Activated CD4-positive, alpha-beta T cell treated with anti-CD3 and anti-CD28 coated beads for 36 hours (primary cell): ENCODE measurements around the gene MLLT1. TPM values are rescaled to one million over a fixed set of nuclear protein-coding genes. Genes with fewer than 3 reads are reported as not detected.

Source experiments
- ATAC-seq: fragments of 200-7000 bp; cut with Tn5 transposase; one replicate; pipeline ENCODE4 v1.10.0; 2021; ENCODE audit warnings: mild to moderate bottlenecking, moderate library complexity
- CTCF ChIA-PET: fragments of 350-600 bp; sonication (Branson Sonifier 250); formaldehyde crosslinking; loops from one replicate; lab custom pipeline; 2021; ENCODE audit warnings: antibody characterized with exemption; lab: Charles Lee
- POLR2A ChIA-PET: fragments of 350-600 bp; sonication (Branson Sonifier 250); formaldehyde crosslinking; loops from one replicate; lab custom pipeline; 2021; ENCODE audit warnings: antibody characterized with exemption, inconsistent platforms; lab: Charles Lee
- DNase-seq: peaks from one replicate; pipeline ENCODE4 v3.0.0-alpha.2; 2020
- H3K27ac Mint-ChIP-seq: one replicate; pipeline ENCODE4 v1.8.0; 2021; ENCODE audit warnings: mixed read lengths
- H3K27me3 Mint-ChIP-seq: one replicate; pipeline ENCODE4 v1.8.0; 2021; ENCODE audit warnings: mixed read lengths
- H3K36me3 Mint-ChIP-seq: one replicate; pipeline ENCODE4 v1.8.0; 2021; ENCODE audit warnings: low read depth, mixed read lengths
- H3K4me1 Mint-ChIP-seq: one replicate; pipeline ENCODE4 v1.8.0; 2021; ENCODE audit warnings: mixed read lengths
- H3K4me3 Mint-ChIP-seq: one replicate; pipeline ENCODE4 v1.8.0; 2021; ENCODE audit warnings: mild to moderate bottlenecking, moderate library complexity, mixed read lengths
- H3K9me3 Mint-ChIP-seq: one replicate; pipeline ENCODE4 v1.8.0; 2021; ENCODE audit warnings: low read depth, mixed read lengths
- intact Hi-C, 2 experiments: fragments of 100-400 bp; cut with DNase I in 1 of 2; cut with micrococcal nuclease in 1 of 2; formaldehyde crosslinking; loops; one replicate each; pipeline versions ENCODE4 v1.14.2 to v1.15.1; 2022 to 2024; cut with DNase I, micrococcal nuclease
- total RNA-seq, 2 experiments: library from RNA; stranded (reverse); gene quantifications; one replicate each; pipeline ENCODE4 v1.2.3, GENCODE V29; 2021

The MLLT1 gene
- total RNA-seq, 2 experiments from 2014 or later = 45.0 to 46.6 TPM

DNA sequence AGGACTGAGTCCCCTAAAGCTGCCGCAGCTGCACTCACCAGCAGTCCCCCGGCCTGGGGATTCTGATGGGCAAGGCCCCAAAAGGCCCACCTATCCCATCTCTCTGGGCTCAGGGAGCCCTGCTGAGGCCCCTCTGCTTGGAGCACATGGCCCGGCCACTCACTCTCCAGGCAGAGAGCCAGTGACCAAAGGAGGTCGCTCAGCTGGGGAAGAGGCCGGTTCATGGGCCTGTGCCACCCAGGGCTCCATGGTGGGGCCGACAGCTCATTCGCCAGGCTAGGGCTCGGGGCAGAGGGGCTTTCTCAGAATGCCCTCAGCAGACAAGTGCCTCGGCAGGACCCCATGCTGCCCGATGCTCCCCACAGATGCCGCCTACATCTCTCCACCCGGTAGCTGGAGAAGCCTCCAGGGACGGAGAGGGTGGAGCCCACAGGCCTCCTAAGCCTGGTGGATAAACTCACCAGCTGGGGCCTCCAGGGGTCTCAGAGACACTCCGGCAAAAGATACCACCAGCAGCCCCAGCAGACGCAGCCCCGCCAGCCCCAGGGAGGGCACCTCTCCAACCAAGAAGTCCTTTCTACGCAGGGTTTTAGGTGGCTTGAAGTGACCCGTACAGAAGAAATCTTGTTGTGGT, 54.4 kb downstream of the MLLT1 start:
- POLR2A ChIA-PET = no interaction called here
- CTCF ChIA-PET = interaction anchor here (1.3 kb wide), 1 partner anchor 13 kb away, joined by 3 read pairs; no protein-coding TSS in a partner anchor
- Mint-ChIP-seq H3K9me3 (no peaks in the 10 kb centered on the region), H3K36me3 (peaks cover 12% of the 10 kb centered on the region), H3K27ac (no peak overlapping the region), H3K4me1 (peaks cover 2% of the 10 kb centered on the region), H3K27me3 (no peaks in the 10 kb centered on the region), H3K4me3 (no peak overlapping the region)
- ATAC-seq (no peak), DNase-seq (no peak)
- intact Hi-C loops = no loop called here

GRCh38 chr19:6224308-6224675, 55.5 kb downstream of the MLLT1 start:
- Mint-ChIP-seq H3K4me1 (no peaks in the 10 kb centered on the region), H3K9me3 (no peaks in the 10 kb centered on the region), H3K27ac (no peak overlapping the region), H3K4me3 (no peak overlapping the region), H3K27me3 (no peaks in the 10 kb centered on the region), H3K36me3 (peaks cover 6% of the 10 kb centered on the region)
- CTCF ChIA-PET = interaction anchor here (0.5 kb wide), 1 partner anchor 18 kb away, joined by 3 read pairs; no protein-coding TSS in a partner anchor
- intact Hi-C loops = no loop called here
- POLR2A ChIA-PET = no interaction called here
- DNase-seq (no peak), ATAC-seq (no peak)

- Mint-ChIP-seq H3K27ac (no peak overlapping the region), H3K4me1 (no peaks in the 10 kb centered on the region), H3K27me3 (no peaks in the 10 kb centered on the region), H3K36me3 (peaks cover 6% of the 10 kb centered on the region), H3K9me3 (no peaks in the 10 kb centered on the region), H3K4me3 (no peak overlapping the region)
- ChIA-PET CTCF (interaction anchor here (0.5 kb wide), 1 partner anchor 17 kb away, joined by 3 read pairs; no protein-coding TSS in a partner anchor), POLR2A (no interaction called here)
- no peak for ATAC-seq
- no peak for DNase-seq
- intact Hi-C loops = no loop called here
Measured at GRCh38 chr19:6223461-6224307, 56.1 kb downstream of the MLLT1 start.

- ATAC-seq (no peak), DNase-seq (no peak)
- intact Hi-C loops = no loop called here
- Mint-ChIP-seq H3K36me3 (peaks cover 8% of the 10 kb centered on the region), H3K4me3 (no peak overlapping the region), H3K27ac (no peak overlapping the region), H3K27me3 (no peaks in the 10 kb centered on the region), H3K9me3 (no peaks in the 10 kb centered on the region), H3K4me1 (no peaks in the 10 kb centered on the region)
- ChIA-PET CTCF (interaction anchor here (0.6 kb wide), 1 partner anchor 97 kb away, joined by 3 read pairs; no protein-coding TSS in a partner anchor), POLR2A (no interaction called here)
Measured at GRCh38 chr19:6222884-6223283, 56.9 kb downstream of the MLLT1 start.

DNA sequence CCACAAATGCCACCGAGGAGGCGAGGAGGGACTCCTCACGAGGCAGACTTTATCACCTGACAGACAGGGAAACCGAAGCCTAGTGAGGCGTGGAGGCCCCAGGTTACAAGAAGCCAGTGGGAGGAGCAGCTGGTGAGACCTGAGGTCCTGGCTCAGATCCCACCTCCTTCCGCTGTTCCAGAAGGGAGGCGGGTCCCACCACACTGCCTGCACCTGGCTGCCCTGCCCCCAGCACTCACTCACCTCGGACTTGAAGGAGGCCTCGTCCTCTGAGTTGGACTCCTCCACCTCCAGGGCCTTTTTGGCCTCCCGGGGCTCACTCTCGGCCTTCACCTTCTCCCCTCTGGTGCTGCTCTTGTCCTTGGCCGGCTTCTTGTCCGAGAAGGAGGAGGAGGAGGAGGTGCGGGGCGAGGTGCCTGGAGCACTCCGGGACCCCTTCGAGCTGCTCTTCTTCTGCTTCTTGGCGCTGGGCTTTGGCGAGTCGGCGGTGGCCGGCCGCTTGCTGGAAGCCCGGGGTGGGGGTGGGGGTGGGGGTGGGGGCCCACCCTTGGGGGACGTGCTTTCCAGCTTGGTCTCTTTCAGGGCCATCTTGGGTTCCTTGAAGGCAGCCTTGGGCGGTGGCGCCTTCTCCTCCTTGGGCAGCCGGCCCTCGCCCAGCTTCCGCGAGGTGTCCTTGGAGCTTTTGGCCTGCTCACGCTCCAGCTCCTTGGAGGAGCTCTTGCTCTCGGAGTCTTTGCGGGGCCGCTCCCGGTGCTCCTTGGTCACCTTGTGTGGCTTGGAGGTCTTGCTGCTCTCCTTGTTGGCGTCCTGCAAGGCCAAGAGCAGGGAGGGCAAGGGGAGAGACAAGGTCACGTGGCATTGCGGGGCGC, 57.7 kb downstream of the MLLT1 start:
- intact Hi-C loops = no loop called here
- no peaks in the 10 kb centered on the region for H3K4me1 Mint-ChIP-seq
- DNase-seq = no peak

DNA sequence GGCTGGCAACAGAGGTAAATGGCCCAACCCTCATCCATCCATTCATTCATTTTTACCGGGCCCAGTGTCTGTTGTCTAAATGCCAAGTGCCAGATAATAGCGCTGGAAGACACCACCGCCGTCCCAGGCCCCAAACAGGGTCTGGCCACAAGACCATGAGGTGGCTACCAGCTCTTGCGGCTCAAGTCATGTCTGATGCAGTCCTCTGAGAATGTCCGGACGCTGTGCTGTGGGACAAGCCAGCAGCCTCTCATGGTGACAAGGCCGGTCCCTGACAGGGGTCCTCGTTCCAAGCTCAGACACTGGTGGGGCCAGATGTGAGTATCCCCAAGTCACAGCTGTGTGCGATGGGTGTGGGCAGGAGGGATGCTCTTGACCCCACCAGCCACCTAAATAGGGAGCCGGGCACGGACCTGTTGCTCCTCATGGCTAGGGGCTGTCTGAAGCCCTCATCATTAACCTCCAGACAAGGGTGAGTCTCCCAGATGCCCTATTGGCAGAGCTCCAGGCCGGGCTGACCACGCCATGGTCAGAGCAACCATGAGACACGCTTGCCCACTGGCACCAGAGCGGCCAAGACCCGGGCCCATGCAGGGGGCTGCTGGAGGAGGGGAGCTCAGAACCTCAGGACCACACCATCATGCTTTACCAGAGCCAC, 58.4 kb downstream of the MLLT1 start:
- Mint-ChIP-seq H3K4me1 (no peaks in the 10 kb centered on the region), H3K4me3 (no peak overlapping the region), H3K27ac (no peak overlapping the region), H3K27me3 (no peaks in the 10 kb centered on the region), H3K36me3 (peaks cover 8% of the 10 kb centered on the region), H3K9me3 (no peaks in the 10 kb centered on the region)
- CTCF ChIA-PET = no interaction called here
- ATAC-seq (no peak), DNase-seq (no peak)
- POLR2A ChIA-PET = no interaction called here
- intact Hi-C loops = no loop called here

More for the DNA sequence above, 57.7 kb downstream of the MLLT1 start:
- Mint-ChIP-seq H3K27me3 (no peaks in the 10 kb centered on the region), H3K27ac (no peak overlapping the region), H3K9me3 (no peaks in the 10 kb centered on the region), H3K4me3 (no peak overlapping the region), H3K36me3 (peaks cover 8% of the 10 kb centered on the region)
- CTCF ChIA-PET = interaction anchor here (0.6 kb wide), 1 partner anchor 97 kb away, joined by 3 read pairs; no protein-coding TSS in a partner anchor
- ATAC-seq = no peak
- POLR2A ChIA-PET = no interaction called here

- no peak overlapping the region for H3K4me3 Mint-ChIP-seq
- H3K27me3 Mint-ChIP-seq = no peaks in the 10 kb centered on the region
- POLR2A ChIA-PET = no interaction called here
- ATAC-seq = no peak
- peaks cover 6% of the 10 kb centered on the region for H3K36me3 Mint-ChIP-seq
- CTCF ChIA-PET = no interaction called here
- intact Hi-C loops = no loop called here
- H3K4me1 Mint-ChIP-seq = no peaks in the 10 kb centered on the region
- no peak for DNase-seq
- no peaks in the 10 kb centered on the region for H3K9me3 Mint-ChIP-seq
- no peak overlapping the region for H3K27ac Mint-ChIP-seq
Measured at GRCh38 chr19:6220385-6221191, 59.2 kb downstream of the MLLT1 start.

DNA sequence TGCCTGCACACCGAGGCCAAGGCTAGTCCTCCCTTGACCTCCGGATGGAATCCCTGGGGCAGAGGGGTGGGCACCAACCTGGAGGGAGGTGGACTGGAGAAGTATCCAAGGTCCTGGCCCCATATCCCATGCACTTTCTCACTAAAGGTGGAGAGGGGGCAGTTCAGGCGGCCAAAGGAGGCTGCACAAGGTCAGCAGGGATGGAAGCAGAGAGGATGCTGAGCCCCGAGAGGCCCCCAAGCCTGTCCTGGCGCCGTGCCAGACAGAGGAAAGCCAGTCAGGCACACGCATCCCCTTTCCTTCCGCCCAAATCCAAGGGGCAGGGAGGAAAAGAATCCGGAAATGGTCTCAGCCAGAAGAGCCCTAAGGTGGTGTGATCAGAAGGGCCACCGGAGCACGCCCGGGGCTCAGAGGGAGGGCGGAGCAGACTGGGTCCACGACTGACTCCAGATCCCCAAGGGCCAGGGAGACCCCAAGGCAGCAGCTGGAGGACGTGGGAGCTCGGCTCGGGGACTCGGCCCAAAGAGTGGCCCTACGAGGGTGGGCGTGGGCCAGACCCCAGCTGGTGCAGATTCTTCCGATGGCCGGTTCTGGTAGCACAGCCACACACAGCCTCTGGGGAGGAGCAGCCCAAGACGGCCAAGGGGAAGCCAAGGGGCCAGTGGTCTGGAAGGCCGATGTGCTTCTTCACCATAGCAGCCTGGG, 60.0 kb downstream of the MLLT1 start:
- H3K4me3 Mint-ChIP-seq = no peak overlapping the region
- peaks cover 6% of the 10 kb centered on the region for H3K36me3 Mint-ChIP-seq
- intact Hi-C loops = no loop called here
- no peak for DNase-seq
- ATAC-seq = no peak
- H3K9me3 Mint-ChIP-seq = no peaks in the 10 kb centered on the region
- no peaks in the 10 kb centered on the region for H3K4me1 Mint-ChIP-seq
- no peaks in the 10 kb centered on the region for H3K27me3 Mint-ChIP-seq
- no peak overlapping the region for H3K27ac Mint-ChIP-seq
- POLR2A ChIA-PET = no interaction called here
- CTCF ChIA-PET = interaction anchor here (1.0 to 2.0 kb wide), 2 partner anchors 36 to 41 kb away, joined by 4 to 5 read pairs; no protein-coding TSS in a partner anchor

- DNase-seq (no peak), ATAC-seq (no peak)
- intact Hi-C loops = no loop called here
- ChIA-PET CTCF (interaction anchor here (0.5 to 2.1 kb wide), 18 partner anchors 10 to 430 kb away, joined by 3 to 6 read pairs (median 4); partner anchors contain the start of gene CLPP), POLR2A (no interaction called here)
- Mint-ChIP-seq H3K4me1 (no peaks in the 10 kb centered on the region), H3K36me3 (peaks cover 4% of the 10 kb centered on the region), H3K27ac (no peak overlapping the region), H3K9me3 (no peaks in the 10 kb centered on the region), H3K27me3 (no peaks in the 10 kb centered on the region), H3K4me3 (no peak overlapping the region)
Measured at GRCh38 chr19:6219147-6219525, 60.6 kb downstream of the MLLT1 start.
